GM19023 (cell line): ENCODE results near the gene BACH2.
"Not testable (repeated sequence)": the region's sequence is repeated elsewhere in the genome, so short reads cannot be mapped to it uniquely, and the experiment has no call there.

ENCODE experiments used
- ATAC-seq: cut with Tn5 transposase; IDR thresholded peaks from one replicate; pipeline ENCODE4 v1.9.1; 2021; ENCODE audit warnings: mild to moderate bottlenecking, moderate library complexity; ENCODE audit not compliant: unreplicated experiment

The BACH2 gene

DNA sequence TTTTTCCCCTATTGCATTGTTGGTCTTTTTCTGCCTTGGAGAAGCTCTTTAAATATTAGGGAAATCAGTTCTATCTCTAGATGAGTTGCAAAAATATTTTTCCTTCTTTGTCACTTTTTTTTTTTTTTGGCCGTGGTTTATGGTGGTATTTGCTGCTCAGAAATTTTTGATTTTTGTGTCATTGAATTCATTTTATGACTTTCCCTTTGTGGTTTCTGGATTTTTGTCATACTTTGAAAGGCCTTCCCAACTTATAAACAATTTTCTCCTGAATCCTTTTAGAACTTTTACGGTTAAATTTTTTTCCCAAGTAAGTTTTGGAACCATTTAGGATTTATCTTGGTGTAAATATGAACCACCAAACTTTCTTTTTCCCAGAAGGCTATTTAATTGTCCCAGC is 256.7 kb downstream of the BACH2 start:
- no peak for ATAC-seq

DNA sequence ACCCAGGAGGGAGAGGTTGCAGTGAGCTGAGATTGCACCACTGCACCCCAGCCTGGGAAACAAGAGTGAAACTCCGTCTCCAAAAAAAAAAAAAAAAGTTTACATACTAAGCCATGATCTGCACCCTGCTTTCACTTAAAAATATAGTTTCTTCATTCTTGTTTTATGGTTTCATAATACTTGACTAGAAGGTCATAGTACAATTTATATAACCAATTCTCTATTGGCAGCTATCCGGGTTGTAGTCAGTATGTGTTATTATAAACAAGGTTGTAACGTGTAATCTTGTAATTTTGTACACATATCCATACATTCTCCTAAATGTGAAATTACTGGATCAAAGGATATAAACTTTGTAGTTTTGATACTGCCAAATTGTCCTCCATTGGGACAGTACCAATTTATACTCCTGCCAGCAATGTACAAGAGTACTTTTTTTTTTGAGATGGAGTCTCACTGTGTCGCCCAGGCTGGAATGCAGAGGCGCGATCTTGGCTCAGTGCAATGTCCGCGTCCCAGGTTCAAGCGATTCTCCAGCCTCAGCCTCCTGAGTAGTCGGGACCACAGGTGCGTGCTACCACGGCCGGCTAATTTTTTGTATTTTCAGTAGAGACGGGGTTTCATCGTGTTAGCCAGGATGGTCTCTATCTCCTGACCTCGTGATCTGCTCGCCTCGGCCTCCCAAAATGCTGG is 257.5 kb downstream of the BACH2 start:
- no peak for ATAC-seq

DNA sequence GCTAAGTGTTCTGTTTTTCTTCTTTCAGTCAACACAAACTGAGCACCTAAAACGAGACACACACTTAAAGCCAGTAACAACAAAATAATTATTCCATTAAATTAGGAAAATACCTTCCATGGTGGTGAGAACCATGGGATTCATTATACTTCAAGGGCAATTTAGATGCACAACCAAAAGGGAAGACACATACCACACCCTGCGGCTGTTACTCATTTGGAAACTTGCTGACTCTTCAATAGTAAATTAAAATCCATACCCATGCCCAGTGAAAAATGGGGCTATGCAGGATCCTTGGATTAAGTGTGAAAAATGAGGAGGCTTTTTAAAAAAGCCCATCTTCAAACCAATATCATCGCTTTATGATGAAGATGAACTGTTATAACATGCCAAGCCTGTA is 259.7 kb downstream of the BACH2 start:
- no peak for ATAC-seq

DNA sequence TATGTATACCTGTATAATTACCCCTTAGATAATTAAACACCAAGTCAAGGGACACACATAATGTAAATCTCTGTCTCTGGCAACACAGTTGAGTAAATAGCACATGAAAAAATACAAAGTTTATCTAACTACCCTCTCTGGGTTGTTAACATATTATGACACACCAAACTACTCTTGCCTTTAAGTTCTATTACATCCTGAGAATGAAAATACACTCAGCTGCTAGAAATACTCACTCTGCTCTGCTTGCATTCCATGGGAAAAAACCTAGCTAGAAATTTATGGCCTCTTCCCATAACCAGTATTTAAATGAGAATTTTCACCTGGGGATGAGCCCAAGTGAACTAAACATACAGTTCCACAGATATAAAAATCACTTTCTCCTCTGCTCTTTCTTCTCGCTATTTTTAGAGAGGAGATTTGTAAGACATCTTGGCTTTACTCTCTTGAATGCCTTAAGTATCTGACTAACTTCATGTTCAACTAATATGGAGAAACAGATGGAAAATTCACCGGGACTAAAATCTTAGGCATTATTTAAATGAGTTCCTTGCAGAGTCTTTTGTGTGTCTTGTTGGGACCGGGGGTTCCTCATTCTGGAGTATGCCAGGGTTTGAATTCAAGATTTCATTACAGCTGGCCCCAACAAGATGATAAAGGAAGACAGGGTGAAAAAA is 261.5 kb downstream of the BACH2 start:
- no peak for ATAC-seq

DNA sequence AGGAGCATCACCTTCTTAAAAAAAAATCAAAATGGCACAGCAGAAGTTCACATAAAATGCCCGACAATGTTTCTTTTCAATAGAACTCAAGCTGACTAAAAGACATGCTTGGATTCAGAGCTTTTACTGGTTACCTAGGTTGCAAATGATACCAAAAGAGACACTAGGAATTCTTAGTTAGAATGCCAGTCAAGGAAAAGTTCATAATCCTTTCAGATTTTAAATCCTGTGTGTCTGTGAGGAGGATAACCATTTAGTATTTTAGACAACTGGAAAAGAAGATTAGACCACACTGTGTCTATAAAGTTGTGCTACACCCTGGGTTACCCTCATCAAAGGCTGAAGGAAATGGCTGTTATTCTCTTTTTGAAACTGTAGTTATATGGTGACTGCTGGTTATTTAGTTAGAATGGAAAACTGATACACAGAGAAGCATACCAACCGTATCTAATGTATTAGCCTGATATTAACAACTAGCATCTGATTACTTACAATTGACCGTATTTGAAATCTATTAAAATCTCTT is 262.8 kb downstream of the BACH2 start:
- no peak for ATAC-seq

DNA sequence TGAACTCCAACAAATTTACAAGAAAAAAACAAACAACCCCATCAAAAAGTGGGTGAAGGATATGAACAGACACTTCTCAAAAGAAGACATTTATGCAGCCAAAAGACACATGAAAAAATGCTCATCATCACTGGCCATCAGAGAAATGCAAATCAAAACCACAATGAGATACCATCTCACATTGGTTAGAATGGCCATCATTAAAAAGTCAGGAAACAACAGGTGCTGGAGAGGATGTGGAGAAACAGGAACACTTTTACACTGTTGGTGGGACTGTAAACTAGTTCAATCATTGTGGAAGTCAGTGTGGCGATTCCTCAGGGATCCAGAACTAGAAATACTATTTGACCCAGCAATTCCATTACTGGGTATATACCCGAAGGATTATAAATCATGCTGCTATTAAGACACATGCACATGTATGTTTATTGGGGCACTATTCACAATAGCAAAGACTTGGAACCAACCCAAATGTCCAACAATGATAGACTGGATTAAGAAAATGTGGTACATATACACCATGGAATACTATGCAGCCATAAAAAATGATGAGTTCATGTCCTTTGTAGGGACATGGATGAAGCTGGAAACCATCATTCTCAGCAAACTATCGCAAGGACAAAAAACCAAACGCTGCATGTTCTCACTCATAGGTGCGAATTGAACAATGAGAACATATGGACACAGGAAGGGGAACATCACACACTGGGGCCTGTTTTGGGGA is 264.0 kb downstream of the BACH2 start:
- not testable (repeated sequence) for ATAC-seq

DNA sequence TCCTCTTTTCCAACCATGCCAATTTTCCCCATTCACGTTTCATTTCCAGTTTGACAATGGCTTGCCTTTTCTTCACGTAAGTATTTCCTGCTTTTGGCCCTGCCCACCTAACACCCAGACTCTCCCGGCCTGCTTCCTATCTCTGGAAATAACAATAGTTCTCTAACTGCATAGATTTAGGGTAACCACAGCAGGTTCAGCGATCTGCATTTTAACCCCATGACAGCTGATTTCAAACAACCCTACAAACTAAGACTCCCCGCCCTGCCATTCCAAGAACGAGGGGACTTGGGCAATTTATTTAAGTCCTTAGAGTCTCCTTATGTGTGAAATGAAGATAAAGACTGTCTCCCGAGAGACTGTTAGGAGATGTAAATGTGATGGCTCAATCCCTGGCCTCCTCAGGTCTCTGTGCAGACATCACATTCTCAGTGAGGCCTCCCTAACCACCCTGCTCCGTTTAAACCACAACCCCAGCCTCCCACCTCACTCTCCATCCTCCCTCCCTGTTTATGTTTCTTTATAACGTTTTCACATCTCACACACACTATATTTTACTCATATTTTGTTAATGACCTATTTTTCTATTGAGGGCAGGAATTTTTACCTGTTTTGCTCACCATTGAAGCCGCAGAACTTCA is 267.5 kb downstream of the BACH2 start:
- ATAC-seq, result no peak

DNA sequence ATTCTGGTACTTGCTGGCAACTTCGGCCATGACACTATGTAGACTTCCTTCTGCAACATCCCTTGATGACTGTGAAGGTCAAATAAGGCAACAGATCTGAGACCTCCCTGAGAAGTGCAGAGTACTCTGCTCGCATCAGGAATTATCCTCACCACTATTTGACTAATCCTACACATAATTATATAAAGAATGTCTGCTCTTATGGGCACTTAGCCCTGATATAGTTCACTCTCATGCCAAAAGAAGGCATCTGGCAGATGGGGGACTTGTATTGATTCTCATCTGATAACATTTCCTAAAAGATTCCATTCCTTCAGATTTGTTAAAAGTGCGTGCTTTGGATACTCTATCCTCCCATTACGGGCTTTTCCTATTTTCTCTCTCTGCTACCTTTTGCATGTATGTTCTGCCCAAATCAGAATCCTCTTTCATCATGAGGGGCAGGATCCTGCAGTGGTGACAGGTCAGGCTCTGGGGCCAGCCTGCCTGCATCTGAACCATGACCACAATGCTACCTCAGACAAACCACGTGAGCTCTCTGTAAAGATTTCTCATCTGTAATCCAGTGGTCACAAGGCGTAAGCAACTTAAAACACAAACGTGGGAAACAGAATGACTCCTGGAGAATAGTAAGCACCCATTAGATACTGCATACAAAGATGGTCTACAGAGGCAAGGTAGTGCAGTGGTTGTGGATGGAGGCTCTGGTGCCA is 268.4 kb downstream of the BACH2 start:
- no peak for ATAC-seq

DNA sequence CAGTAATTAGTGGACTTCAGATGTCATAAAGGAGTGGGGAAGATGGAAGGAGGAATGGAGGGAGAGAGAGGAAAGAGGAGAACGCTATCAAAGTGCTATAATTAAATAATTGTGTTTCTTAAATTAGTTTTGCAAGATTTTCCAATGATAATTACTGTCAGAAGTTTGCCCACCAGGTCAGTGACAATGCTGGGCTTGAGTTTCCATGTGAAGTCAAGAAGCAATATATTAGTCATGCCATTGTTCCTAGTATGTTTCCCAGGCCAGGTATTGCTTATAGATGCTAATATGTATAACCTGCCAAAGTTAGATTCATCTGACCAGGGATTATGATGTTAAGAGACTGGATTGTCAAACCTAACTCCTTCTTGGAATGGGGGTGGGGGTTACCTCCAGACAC is 270.4 kb downstream of the BACH2 start:
- ATAC-seq, result no peak

DNA sequence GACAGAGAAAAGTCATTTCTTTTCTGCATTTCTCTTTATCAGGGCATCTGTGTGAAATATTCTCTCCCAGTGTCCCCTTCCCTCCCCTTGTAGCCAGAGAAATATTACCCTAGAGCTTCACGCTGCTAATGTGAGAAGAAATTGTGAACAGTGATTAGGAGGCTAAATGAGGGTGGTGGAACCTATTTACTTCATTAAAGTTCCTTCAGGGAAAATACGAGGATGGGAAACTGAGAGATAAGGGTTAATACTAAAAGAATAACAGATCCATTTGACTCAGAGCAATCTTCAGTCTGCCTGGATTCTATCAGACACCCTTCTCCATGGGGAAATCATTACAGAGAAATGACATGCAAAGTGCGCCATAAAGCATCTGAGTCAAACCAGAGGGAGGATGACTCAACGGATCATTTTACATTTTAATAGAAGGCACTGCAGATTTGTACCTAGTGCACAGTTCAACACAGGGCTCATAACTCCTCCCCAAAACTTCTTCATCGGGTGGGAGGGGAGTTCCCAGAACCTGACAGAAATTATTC is 271.1 kb downstream of the BACH2 start:
- ATAC-seq, result no peak

DNA sequence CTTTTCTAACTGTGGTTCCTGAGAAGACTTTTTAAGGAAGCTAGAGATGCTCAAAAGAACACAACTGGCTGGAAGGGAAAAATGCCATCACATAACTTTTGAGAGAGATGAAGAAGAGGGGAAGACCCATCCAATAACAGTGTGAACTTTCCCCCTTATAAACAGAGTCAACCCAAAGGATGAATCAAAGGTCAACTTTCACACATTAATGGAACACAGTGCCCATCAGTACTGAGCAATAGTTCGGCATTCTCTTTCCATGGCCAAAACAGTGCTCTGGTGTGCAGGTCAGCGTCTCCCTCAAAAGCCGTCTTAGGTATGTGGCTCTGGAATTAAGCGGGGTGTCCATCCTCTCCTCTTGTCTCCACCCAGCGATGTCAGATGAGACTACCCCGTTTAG is 272.0 kb downstream of the BACH2 start:
- no peak for ATAC-seq

DNA sequence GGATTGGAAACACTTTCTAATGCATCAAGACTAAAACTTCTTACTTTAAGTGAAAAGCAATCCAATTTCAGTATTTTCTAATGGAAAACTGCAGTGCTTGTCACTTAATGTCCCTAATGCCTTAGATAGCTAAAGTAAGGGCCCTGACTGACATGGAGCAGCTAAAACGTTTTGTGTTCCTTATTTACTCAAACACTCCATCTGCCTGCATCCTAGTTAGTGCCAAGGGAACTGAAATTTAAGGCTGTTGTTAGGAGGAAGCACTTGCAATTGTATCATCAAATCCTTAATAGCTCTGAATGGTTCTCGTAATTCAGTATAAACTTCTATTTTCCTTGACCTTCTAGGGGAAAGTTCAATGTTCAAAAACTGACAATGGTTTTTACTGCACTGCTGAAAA is 274.9 kb downstream of the BACH2 start:
- ATAC-seq, result no peak

DNA sequence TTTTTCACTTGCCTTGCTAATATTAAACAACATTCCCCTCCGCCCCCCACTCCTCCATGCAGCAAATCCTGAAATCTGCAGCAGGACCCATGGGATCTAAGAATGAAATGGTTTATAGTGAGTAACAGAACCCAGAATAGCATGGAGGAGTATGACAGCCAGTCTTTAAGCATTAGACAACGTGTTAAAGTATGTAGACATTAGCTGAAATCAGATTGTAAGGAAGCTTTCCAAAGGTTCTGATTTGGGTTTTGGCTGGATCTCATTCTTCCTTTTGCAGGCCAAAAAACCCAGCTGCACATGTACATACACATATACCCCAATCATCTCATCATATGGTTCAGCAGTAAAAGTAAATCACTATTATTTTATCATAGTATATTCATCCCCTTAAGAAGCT is 275.9 kb downstream of the BACH2 start:
- no peak for ATAC-seq

DNA sequence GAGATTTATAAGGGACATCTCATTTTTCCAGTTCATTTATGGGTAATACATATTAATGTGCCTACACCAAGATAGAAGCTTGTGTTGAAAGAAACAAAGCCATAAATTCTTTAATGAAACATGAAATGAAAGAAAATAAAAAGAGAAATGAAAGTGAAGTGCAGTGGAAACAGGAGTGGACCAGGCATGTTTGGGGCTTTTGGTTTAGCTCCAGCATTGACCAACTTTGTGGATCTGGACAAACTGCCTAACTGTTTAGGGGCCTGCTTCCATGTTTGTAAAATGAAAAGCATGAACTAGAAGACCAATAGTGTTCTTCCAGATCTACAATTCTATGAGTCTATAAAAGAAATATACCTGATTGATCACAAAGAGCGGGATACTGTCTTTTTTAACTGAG is 277.4 kb downstream of the BACH2 start:
- no peak for ATAC-seq

DNA sequence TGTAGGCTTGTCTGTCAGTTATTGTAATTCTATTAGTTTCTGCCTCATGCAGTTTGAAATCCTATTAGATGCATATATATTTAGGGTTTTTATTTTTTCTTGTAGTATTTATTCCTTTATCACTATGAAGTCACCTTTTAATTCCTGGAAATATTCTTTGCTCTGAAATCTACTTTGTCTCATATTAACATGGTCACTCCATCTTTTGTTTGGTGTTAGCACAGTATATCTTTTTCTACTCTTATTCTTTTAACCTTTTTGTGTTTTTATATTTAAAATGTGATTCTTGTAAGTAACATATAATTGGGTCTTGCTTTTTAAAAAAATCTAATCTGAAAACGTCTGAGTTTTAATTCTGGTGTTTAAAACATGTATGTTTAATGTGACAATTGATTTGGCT is 280.8 kb downstream of the BACH2 start:
- ATAC-seq, result no peak

DNA sequence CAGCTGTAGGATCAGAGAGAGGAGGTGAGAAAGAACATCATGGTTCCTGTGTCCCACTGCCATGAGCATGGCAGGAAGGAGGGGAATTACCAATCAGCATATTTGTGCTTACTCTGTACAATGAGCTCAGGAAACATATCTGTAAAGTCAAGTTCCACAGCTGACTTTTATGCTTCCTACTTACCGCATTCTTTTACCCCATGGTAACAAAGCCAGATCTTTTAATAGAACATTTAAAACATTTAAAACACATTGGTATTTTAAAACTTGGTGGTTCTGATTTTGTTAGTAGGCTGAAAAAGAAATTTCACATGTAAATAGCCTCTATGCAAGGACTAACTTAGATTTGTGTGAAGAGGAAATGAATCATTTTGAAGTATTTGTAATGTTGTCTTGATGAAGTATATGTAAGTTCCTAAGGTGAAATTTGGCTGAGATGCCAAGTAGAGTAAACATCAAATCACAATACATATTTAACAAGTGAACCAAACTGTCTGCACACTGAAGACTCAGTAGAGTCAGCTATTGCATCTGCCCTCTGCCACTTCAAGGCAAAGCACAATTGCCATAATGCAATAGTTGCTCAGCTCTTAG is 287.6 kb downstream of the BACH2 start:
- no peak for ATAC-seq

DNA sequence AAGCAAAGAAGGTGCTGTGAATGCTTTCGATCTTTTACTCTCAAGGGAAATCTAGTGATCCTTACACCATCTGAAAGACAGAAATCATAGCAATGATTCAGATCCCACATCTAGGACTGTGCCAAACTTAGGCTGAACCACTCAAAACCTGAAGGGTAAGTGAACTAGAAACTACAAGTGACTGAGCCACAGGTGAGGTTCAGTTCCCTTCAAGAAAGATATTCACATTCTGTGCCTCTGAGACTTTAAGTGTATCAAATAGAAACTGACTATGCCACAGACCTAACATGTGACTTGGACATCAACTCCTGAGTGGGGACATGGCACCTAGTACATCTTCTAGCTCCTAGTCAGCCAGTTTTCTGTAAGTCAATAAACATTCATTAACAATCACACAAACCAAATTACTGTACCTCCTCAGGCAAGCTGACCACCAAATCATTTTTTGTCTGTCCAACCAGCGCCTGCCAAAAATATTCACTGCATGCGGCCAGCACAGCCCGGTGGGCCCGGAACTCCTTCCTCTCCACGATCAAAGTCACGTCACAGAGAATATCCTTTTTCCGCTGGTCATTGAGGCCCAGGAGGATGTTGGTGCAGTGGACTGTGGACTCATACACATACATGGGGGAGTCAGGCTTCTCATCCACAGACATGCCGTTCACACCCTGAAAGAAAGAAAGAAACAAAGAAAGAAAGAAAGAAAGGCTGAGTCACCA is 288.3 kb downstream of the BACH2 start:
- no peak for ATAC-seq

DNA sequence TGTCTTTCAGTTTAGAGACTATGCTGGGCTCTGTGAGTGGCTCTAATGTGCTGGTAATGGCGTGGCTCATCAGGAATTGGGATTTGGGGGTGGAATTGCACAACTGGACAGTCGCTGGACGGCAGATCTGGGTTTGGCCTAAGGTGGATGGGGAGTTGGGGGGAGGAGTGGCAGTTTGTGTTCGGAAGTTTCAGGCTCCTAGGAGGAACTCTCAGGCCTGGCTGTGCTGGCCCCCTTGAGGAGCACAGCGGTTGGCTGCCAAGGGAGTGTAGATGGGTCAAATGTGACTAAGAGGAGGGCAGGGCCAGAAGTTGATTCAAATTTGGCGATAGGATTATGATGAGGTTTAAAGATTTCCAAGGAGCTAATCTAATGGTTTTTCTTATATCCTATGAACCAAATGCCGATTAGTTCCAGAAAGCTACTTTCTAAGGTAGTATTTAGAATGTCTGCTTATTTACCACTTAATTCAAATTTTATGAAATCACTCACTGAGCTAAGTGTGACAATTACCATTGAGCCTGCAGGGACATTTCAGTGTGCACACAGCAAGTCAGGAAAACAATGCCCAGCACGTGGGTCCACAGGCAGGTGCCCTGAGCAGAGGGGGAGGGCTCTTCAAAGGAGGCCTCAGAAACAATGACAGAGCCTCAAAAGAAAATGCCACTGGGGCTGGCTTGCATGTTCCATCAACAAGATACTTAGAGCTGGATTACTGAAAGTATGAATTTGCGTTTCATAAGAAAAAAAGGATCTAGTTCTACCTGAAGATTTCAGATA is 291.4 kb downstream of the BACH2 start:
- no peak for ATAC-seq

DNA sequence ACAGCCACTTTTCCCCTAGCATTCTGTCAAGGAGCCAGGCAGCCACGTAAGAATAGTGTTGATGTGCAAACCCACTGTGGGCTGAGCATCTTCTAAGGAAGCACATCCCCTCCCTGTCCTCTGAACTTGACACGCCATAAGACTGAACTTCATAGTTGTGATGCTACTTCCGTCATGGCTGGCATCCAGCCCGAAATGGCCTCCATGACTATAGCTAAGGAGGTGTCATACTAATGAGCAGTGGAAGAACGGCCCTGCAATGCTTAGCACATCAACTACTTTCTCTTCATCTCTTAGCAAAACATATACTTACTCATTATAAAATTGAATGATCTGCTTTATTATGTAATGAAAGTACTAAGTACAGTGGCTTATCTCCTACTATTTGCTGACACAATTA is 292.1 kb downstream of the BACH2 start:
- no peak for ATAC-seq
